Muscle layer of duodenum (tissue), 2 donors: Measurements from ENCODE around the gene CFAP100.

Source experiments
- H3K27ac ChIP-seq: one replicate; pipeline ENCODE4 v1.7.0; 2013; ENCODE audit warnings: mild to moderate bottlenecking, low read length
- H3K27me3 ChIP-seq: one replicate; pipeline ENCODE4 v1.7.0; 2013; ENCODE audit warnings: low read depth, mild to moderate bottlenecking, control low read depth, low read length
- H3K36me3 ChIP-seq, 2 donors: one replicate each; pipeline ENCODE4 v1.7.0; 2013; ENCODE audit warnings: low read length in 2 of 2, control low read depth in 1 of 2, mild to moderate bottlenecking in 1 of 2; ENCODE audit not compliant: insufficient read depth in 2 of 2, control insufficient read depth in 1 of 2
- H3K4me1 ChIP-seq, 2 donors: one replicate each; pipeline ENCODE4 v1.7.0; 2013; ENCODE audit warnings: low read length in 2 of 2, mild to moderate bottlenecking in 2 of 2, control low read depth in 1 of 2, moderate library complexity in 1 of 2; ENCODE audit not compliant: insufficient read depth in 2 of 2, control insufficient read depth in 1 of 2
- H3K4me3 ChIP-seq, 2 donors: one replicate each; pipeline ENCODE4 v1.7.0; 2013; ENCODE audit warnings: low read length in 2 of 2, low read depth in 1 of 2, mild to moderate bottlenecking in 1 of 2
- H3K9me3 ChIP-seq, 2 donors: one replicate each; pipeline ENCODE4 v1.7.0; 2013; ENCODE audit warnings: low read length in 2 of 2, control low read depth in 1 of 2, mild to moderate bottlenecking in 1 of 2; ENCODE audit not compliant: control insufficient read depth in 1 of 2
- donor health status: healthy.

The CFAP100 gene

GRCh38 chr3:126464093-126464492 is 69.4 kb downstream of the CFAP100 start:
- H3K9me3 ChIP-seq = no peaks in the 10 kb centered on the region
- H3K27me3 ChIP-seq = no peaks in the 10 kb centered on the region
- H3K4me1 ChIP-seq = peaks cover 0 to 7% of the 10 kb centered on the region in 2 donors
- H3K27ac ChIP-seq = no peak overlapping the region
- H3K4me3 ChIP-seq = no peak overlapping the region
- peaks cover 86 to 90% of the 10 kb centered on the region in 2 donors for H3K36me3 ChIP-seq

GRCh38 chr3:126464494-126464893 is 69.8 kb downstream of the CFAP100 start:
- Histone ChIP-seq H3K27me3 (no peaks in the 10 kb centered on the region), H3K4me1 (peaks cover 0 to 7% of the 10 kb centered on the region in 2 donors), H3K27ac (no peak overlapping the region), H3K4me3 (no peak overlapping the region), H3K9me3 (no peaks in the 10 kb centered on the region), H3K36me3 (peaks cover 86 to 90% of the 10 kb centered on the region in 2 donors)

GRCh38 chr3:126464997-126465396 is 70.3 kb downstream of the CFAP100 start:
- Histone ChIP-seq H3K36me3 (peaks cover 86 to 90% of the 10 kb centered on the region in 2 donors), H3K27me3 (no peaks in the 10 kb centered on the region), H3K4me1 (peaks cover 0 to 7% of the 10 kb centered on the region in 2 donors), H3K4me3 (no peak overlapping the region), H3K9me3 (no peaks in the 10 kb centered on the region), H3K27ac (no peak overlapping the region)

GRCh38 chr3:126465928-126466544 is 71.3 kb downstream of the CFAP100 start:
- Histone ChIP-seq H3K36me3 (peaks cover 88 to 91% of the 10 kb centered on the region in 2 donors), H3K4me3 (no peak overlapping the region), H3K27me3 (no peaks in the 10 kb centered on the region), H3K9me3 (no peaks in the 10 kb centered on the region), H3K4me1 (peaks cover 0 to 7% of the 10 kb centered on the region in 2 donors), H3K27ac (no peak overlapping the region)

- Histone ChIP-seq H3K9me3 (no peaks in the 10 kb centered on the region), H3K27ac (no peak overlapping the region), H3K4me3 (no peak overlapping the region), H3K27me3 (no peaks in the 10 kb centered on the region), H3K36me3 (peaks cover 83 to 84% of the 10 kb centered on the region in 2 donors), H3K4me1 (peaks cover 4 to 15% of the 10 kb centered on the region in 2 donors)
Measured at GRCh38 chr3:126466886-126467610, 72.3 kb downstream of the CFAP100 start.

- no peaks in the 10 kb centered on the region for H3K9me3 ChIP-seq
- H3K4me1 ChIP-seq = peaks cover 9 to 21% of the 10 kb centered on the region in 2 donors
- H3K27ac ChIP-seq = no peak overlapping the region
- no peak overlapping the region for H3K4me3 ChIP-seq
- H3K36me3 ChIP-seq = peaks cover 77 to 79% of the 10 kb centered on the region in 2 donors
- H3K27me3 ChIP-seq = no peaks in the 10 kb centered on the region
Measured at GRCh38 chr3:126467611-126467955, 72.9 kb downstream of the CFAP100 start.

DNA sequence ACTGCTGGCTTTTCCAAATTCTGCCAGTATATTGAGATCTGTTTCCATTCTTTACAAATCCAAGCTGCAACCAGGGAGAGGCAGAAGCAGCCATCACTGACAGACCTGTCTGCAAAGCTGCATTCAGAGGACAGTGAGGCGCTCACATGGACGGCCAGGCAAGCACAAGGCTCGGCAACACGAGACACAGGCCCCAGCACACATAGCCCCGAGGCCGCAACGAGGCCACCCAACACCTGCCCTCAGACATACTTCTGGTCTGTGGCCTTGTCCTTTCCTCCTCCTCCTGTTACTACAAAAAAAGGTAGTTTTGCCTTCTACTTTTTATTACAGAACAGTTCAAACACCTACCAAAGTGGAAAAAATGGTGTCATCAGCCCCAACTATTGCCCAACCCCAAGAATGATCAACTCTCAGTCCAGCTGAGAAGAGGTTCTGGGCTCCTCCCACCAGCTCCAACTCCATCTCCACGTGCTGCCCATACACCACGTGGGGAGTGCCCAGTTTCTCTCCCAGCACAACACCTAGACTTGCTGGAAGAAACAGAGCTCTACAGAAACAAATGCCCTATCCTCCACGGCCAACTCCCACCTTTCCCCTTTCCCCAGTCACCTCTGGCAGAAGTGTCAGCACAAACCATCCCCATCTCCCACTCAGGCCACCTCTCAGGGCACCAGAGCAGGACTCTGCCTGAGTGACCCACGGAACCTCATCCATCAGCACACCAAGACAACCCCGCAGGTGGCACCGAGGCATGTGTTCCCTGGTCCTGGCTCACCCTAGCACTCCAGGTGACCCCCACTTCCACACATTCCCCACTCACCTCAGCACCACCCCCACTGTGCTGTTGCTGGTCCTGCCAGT is 73.6 kb downstream of the CFAP100 start:
- H3K4me3 ChIP-seq = no peak overlapping the region
- H3K9me3 ChIP-seq = no peaks in the 10 kb centered on the region
- H3K27me3 ChIP-seq = no peaks in the 10 kb centered on the region
- H3K36me3 ChIP-seq = peaks cover 73 to 76% of the 10 kb centered on the region in 2 donors
- H3K4me1 ChIP-seq = peaks cover 16 to 27% of the 10 kb centered on the region in 2 donors
- H3K27ac ChIP-seq = no peak overlapping the region

GRCh38 chr3:126469479-126469878 is 74.8 kb downstream of the CFAP100 start:
- Histone ChIP-seq H3K36me3 (peaks cover 63 to 66% of the 10 kb centered on the region in 2 donors), H3K9me3 (no peaks in the 10 kb centered on the region), H3K4me3 (no peak overlapping the region), H3K4me1 (peaks cover 23 to 34% of the 10 kb centered on the region in 2 donors), H3K27me3 (no peaks in the 10 kb centered on the region), H3K27ac (no peak overlapping the region)

- Histone ChIP-seq H3K4me1 (peaks cover 23 to 27% of the 10 kb centered on the region in 2 donors), H3K9me3 (no peaks in the 10 kb centered on the region), H3K4me3 (peak overlapping the region; percentile 36 to 38), H3K27ac (peak overlapping the region; percentile 12), H3K36me3 (peaks cover 37 to 39% of the 10 kb centered on the region in 2 donors), H3K27me3 (no peaks in the 10 kb centered on the region)
Measured at GRCh38 chr3:126472277-126473006, 77.7 kb downstream of the CFAP100 start.

DNA sequence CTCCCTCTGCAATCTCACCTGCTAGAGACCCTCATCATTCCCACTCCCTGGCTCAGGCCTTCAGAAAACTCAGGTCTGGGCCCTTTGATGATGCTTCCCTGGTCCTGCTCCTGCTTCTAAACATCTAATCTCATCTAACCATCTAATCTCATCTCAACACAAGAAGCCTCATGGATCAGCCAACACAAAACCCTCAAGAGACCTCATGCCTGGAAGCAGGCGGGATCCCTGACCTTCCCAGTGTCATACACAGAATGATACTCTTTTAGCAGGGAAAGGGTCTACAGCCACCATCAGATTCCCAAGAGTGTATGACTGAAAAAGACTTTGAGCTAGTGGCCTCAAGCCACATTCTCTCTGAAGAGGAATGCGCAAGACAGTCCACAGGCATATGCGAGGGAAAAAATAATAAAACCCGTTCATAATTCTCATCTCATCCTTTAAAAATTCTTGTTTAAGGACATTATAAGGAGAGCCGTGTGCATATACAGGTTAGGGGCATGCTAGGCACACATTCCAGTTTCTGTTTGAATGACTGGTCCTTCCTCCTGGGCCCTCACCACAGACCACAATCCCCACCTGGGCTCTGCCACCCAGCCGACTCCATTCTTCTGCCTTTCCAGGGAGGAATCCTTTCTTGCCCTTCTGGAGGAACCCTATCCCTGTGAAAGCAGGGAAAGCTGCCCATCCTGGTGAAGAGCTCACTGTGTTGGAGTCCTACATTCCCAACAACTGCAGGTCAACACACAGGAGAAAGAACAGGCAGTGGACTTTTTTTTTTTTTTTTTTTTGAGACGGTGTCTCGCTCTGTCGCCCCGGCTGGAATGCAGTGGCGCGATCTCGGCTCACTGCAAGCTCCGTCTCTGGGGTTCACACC is 78.8 kb downstream of the CFAP100 start:
- Histone ChIP-seq H3K27ac (peak overlapping the region; percentile 9), H3K4me1 (peaks cover 23 to 27% of the 10 kb centered on the region in 2 donors), H3K9me3 (no peaks in the 10 kb centered on the region), H3K4me3 (peak overlapping the region; percentile 36 to 50), H3K27me3 (no peaks in the 10 kb centered on the region), H3K36me3 (peaks cover 26 to 29% of the 10 kb centered on the region in 2 donors)
